Measurements from ENCODE around the gene A1BG. TPM values are rescaled to one million over a fixed set of nuclear protein-coding genes. Genes with fewer than 3 reads are reported as not detected.

A1BG gene
- total and polyA plus RNA-seq, 8 donors = 0.81 to 10.2 (median 1.6) TPM

- no peaks in the 10 kb centered on the region for H3K9me3 ChIP-seq
- H3K4me1 ChIP-seq = peaks cover 14 to 65% of the 10 kb centered on the region in 2 donors
- no peaks in the 10 kb centered on the region for H3K27me3 ChIP-seq
- H3K4me3 ChIP-seq = peak within 1 kb of the TSS; percentile 74 to 78
- DNase-seq (peak; percentile 95 to 99 (median 96)), ATAC-seq (peak; percentile 94)
- peak within 1 kb of the TSS; percentile 96 to 98 for H3K27ac ChIP-seq
- peaks cover 0 to 38% of the 10 kb centered on the region in 2 donors for H3K36me3 ChIP-seq
- no peak for TF ChIP-seq CTCF (IDR thresholded peaks at IDR 0.05)
- intact Hi-C loops (cut with DNase I) = no loop called here
Measured at GRCh38 chr19:58386576-58387337, 33.5 kb upstream of the A1BG start, which contains the start of gene RPS5. Gene RPS5, plus strand, starts transcription at chr19:58387269. Its CDS starts 869 bp downstream, at chr19:58388138.

GRCh38 chr19:58385891-58386575, 32.7 kb upstream of the A1BG start:
- peak overlapping the region; percentile 74 to 78 for H3K4me3 ChIP-seq
- intact Hi-C loops (cut with DNase I) = no loop called here
- peak overlapping the region; percentile 96 to 98 for H3K27ac ChIP-seq
- ATAC-seq = peak; percentile 24
- peaks cover 0 to 31% of the 10 kb centered on the region in 2 donors for H3K36me3 ChIP-seq
- no peak for TF ChIP-seq CTCF (IDR thresholded peaks at IDR 0.05)
- no peaks in the 10 kb centered on the region for H3K27me3 ChIP-seq
- DNase-seq = peak in 1 of 4 donors; percentile 45
- H3K4me1 ChIP-seq = peaks cover 16 to 65% of the 10 kb centered on the region in 2 donors
- H3K9me3 ChIP-seq = no peaks in the 10 kb centered on the region

GRCh38 chr19:58385313-58385890, 32.1 kb upstream of the A1BG start:
- peaks cover 17 to 59% of the 10 kb centered on the region in 2 donors for H3K4me1 ChIP-seq
- peak overlapping the region in 1 of 2 donors; percentile 74 for H3K4me3 ChIP-seq
- H3K27ac ChIP-seq = peak overlapping the region in 1 of 2 donors; percentile 98
- DNase-seq (peak in 1 of 4 donors; percentile 58), ATAC-seq (no peak)
- intact Hi-C loops (cut with DNase I) = no loop called here
- H3K36me3 ChIP-seq = peaks cover 0 to 24% of the 10 kb centered on the region in 2 donors
- no peaks in the 10 kb centered on the region for H3K27me3 ChIP-seq
- TF ChIP-seq CTCF (IDR thresholded peaks at IDR 0.05) = no peak
- no peaks in the 10 kb centered on the region for H3K9me3 ChIP-seq

- intact Hi-C loops (cut with DNase I) = no loop called here
- TF ChIP-seq CTCF (IDR thresholded peaks at IDR 0.05) = no peak
- Histone ChIP-seq H3K9me3 (no peaks in the 10 kb centered on the region), H3K36me3 (peaks cover 0 to 2% of the 10 kb centered on the region in 2 donors), H3K4me3 (no peak overlapping the region), H3K4me1 (peaks cover 22 to 48% of the 10 kb centered on the region in 2 donors), H3K27ac (no peak overlapping the region), H3K27me3 (no peaks in the 10 kb centered on the region)
- DNase-seq = peak in 1 of 4 donors; percentile 33
- ATAC-seq = no peak
Measured at GRCh38 chr19:58382997-58383603, 29.8 kb upstream of the A1BG start.

Data from left lung (tissue), 10 donors.